ENCODE measurements around the gene TET3.

The TET3 gene

DNA sequence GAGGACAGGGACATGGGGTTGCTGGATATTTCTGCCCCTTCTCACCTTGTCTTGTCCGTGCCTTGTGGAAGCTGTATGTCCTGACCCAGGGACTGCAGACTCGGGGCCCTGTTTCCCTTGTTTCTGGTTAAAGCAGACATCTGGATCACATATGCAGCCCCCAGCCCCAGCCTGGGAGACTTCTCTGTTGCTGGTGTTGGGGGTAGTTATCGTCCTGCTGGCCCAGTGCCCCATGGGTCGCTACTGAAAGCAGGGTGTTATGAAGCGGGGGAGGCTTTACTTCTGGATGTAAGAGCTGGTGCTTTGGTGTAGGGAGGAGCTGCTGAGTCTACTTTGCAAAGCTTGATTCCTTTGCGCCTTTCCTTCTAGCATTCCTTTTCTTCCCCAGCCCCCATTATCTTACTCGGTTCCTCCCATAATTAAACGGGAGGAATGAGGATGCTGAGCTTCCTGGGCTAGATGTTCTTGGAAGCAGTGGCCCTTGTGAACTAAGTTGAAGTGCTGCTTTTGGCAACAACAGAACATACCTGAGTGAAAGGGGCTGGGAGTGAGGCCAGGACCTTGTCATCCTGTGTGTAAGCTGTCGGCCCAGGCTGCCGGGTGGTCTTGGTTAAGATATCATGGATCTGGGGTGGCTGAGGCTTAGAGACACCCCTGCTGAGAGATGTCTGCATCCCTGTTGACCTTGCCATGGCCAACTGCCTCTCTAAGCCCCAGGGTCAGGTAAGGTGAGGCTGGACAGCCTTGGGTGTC, 3.4 kb downstream of the TET3 start:
- Histone ChIP-seq H3K9me3 (ENCODE audit: control insufficient read depth in 2 of 2, low read length in 2 of 2) (no peaks in the 10 kb centered on the region), H3K36me3 (ENCODE audit: control insufficient read depth in 2 of 2, insufficient read depth in 2 of 2, low read length in 2 of 2) (no peaks in the 10 kb centered on the region), H3K4me3 (ENCODE audit: low read length in 2 of 2) (peak overlapping the region; percentile 27 to 49), H3K4me1 (ENCODE audit: control insufficient read depth, insufficient read depth, low read length) (peaks cover 32% of the 10 kb centered on the region), H3K27me3 (ENCODE audit: control insufficient read depth in 1 of 2, insufficient read depth in 2 of 2, low read length in 2 of 2) (no peaks in the 10 kb centered on the region), H3K27ac (ENCODE audit: low read length) (no peak overlapping the region), H3K9ac (ENCODE audit: low read length in 2 of 2) (no peak overlapping the region)

GRCh38 chr2:73989972-73990371, 5.3 kb downstream of the TET3 start:
- no peaks in the 10 kb centered on the region for H3K36me3 ChIP-seq (ENCODE audit: control insufficient read depth in 2 of 2, insufficient read depth in 2 of 2, low read length in 2 of 2)
- H3K4me1 ChIP-seq (ENCODE audit: control insufficient read depth, insufficient read depth, low read length): peaks cover 22% of the 10 kb centered on the region
- no peaks in the 10 kb centered on the region for H3K9me3 ChIP-seq (ENCODE audit: control insufficient read depth in 2 of 2, low read length in 2 of 2)
- no peaks in the 10 kb centered on the region for H3K27me3 ChIP-seq (ENCODE audit: control insufficient read depth in 1 of 2, insufficient read depth in 2 of 2, low read length in 2 of 2)
- H3K4me3 ChIP-seq (ENCODE audit: low read length in 2 of 2): no peak overlapping the region
- no peak overlapping the region for H3K9ac ChIP-seq (ENCODE audit: low read length in 2 of 2)
- no peak overlapping the region for H3K27ac ChIP-seq (ENCODE audit: low read length)

DNA sequence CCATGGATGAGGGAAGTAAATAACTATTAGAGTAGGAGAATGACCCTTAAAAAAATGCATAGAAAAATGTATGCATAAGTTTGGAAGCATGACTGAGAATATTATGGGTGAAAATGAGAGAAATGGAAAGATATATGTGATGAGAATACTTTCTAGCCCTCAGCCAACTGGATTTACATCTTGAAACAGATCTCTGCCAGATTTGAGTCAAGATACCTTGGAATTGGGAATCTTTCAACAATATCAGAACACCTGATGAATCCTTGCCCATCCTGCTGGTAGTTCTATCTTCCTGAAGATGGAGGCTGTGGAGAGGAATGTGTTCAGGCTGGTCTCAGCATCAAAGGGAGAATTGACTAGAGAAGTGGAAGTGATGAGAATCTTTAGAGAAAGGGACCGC, 5.8 kb downstream of the TET3 start:
- Histone ChIP-seq H3K27ac (ENCODE audit: low read length) (no peak overlapping the region), H3K4me1 (ENCODE audit: control insufficient read depth, insufficient read depth, low read length) (peaks cover 22% of the 10 kb centered on the region), H3K9ac (ENCODE audit: low read length in 2 of 2) (no peak overlapping the region), H3K27me3 (ENCODE audit: control insufficient read depth in 1 of 2, insufficient read depth in 2 of 2, low read length in 2 of 2) (no peaks in the 10 kb centered on the region), H3K9me3 (ENCODE audit: control insufficient read depth in 2 of 2, low read length in 2 of 2) (no peaks in the 10 kb centered on the region), H3K4me3 (ENCODE audit: low read length in 2 of 2) (no peak overlapping the region), H3K36me3 (ENCODE audit: control insufficient read depth in 2 of 2, insufficient read depth in 2 of 2, low read length in 2 of 2) (no peaks in the 10 kb centered on the region)

DNA sequence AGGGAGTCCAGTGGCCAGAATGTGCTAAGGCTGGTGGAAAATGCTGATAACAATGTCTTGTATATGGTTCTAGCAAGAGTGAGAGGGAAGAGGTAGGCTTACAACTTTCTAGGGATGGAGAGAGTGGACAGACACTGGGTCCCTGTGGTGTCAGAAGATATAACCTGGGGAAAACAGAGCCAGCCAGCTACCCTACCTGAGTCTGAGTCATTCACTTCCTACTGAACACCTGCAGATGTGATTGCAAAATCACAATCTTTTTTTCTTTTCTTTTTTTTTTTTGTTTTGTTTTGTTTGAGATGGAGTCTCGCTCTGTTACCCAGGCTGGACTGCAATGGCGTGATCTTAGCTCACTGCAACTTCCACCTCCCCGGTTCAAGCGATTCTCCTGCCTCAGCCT, 7.3 kb downstream of the TET3 start:
- no peak overlapping the region for H3K27ac ChIP-seq (ENCODE audit: low read length)
- no peak overlapping the region for H3K9ac ChIP-seq (ENCODE audit: low read length in 2 of 2)
- no peaks in the 10 kb centered on the region for H3K36me3 ChIP-seq (ENCODE audit: control insufficient read depth in 2 of 2, insufficient read depth in 2 of 2, low read length in 2 of 2)
- no peaks in the 10 kb centered on the region for H3K27me3 ChIP-seq (ENCODE audit: control insufficient read depth in 1 of 2, insufficient read depth in 2 of 2, low read length in 2 of 2)
- H3K4me1 ChIP-seq (ENCODE audit: control insufficient read depth, insufficient read depth, low read length): peaks cover 13% of the 10 kb centered on the region
- no peaks in the 10 kb centered on the region for H3K9me3 ChIP-seq (ENCODE audit: control insufficient read depth in 2 of 2, low read length in 2 of 2)
- no peak overlapping the region for H3K4me3 ChIP-seq (ENCODE audit: low read length in 2 of 2)

DNA sequence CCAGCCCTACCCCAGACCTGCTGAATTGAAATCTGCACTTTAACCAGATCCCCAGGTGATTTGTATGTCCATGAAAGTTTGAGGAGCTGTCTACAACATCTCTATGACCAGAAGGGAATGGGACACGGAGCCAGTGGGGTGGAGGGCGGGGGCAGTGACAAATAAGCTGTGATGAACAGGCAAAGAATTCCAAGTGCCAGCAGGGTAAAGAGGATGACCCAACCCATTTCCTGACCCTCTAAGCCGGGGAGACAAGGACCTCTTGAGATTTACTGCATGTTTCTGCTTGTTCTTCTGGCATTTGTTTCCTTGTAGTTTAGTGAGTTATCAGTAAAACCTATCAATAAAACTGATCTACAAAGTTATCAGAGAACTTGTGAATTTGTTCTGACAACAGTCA, 8.7 kb downstream of the TET3 start:
- no peak overlapping the region for H3K27ac ChIP-seq (ENCODE audit: low read length)
- no peaks in the 10 kb centered on the region for H3K9me3 ChIP-seq (ENCODE audit: control insufficient read depth in 2 of 2, low read length in 2 of 2)
- no peak overlapping the region for H3K9ac ChIP-seq (ENCODE audit: low read length in 2 of 2)
- no peaks in the 10 kb centered on the region for H3K36me3 ChIP-seq (ENCODE audit: control insufficient read depth in 2 of 2, insufficient read depth in 2 of 2, low read length in 2 of 2)
- no peak overlapping the region for H3K4me3 ChIP-seq (ENCODE audit: low read length in 2 of 2)
- no peaks in the 10 kb centered on the region for H3K27me3 ChIP-seq (ENCODE audit: control insufficient read depth in 1 of 2, insufficient read depth in 2 of 2, low read length in 2 of 2)
- peaks cover 2% of the 10 kb centered on the region for H3K4me1 ChIP-seq (ENCODE audit: control insufficient read depth, insufficient read depth, low read length)

DNA sequence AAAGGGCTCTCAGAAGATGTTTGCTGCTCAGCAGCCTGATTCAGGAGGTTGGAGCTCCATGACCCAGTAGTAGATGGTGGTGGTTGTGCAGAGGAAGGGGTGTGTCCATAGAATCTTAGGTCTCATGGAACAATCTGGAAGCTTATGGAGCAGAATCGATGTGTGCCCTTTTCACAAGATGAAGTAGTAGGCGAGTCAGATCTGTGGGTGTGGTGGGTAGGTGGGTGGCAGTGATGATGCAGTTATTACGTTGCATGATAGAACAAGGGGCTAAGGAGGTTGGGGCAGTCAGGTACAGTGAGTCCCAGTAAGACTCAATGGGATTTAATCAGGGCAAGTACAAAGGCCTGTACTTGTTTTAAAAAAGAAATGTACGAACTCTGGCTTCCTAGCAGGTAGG, 9.1 kb downstream of the TET3 start:
- H3K27ac ChIP-seq (ENCODE audit: low read length): no peak overlapping the region
- H3K4me1 ChIP-seq (ENCODE audit: control insufficient read depth, insufficient read depth, low read length): no peaks in the 10 kb centered on the region
- H3K27me3 ChIP-seq (ENCODE audit: control insufficient read depth in 1 of 2, insufficient read depth in 2 of 2, low read length in 2 of 2): no peaks in the 10 kb centered on the region
- H3K9me3 ChIP-seq (ENCODE audit: control insufficient read depth in 2 of 2, low read length in 2 of 2): no peaks in the 10 kb centered on the region
- no peak overlapping the region for H3K9ac ChIP-seq (ENCODE audit: low read length in 2 of 2)
- no peaks in the 10 kb centered on the region for H3K36me3 ChIP-seq (ENCODE audit: control insufficient read depth in 2 of 2, insufficient read depth in 2 of 2, low read length in 2 of 2)
- no peak overlapping the region for H3K4me3 ChIP-seq (ENCODE audit: low read length in 2 of 2)

DNA sequence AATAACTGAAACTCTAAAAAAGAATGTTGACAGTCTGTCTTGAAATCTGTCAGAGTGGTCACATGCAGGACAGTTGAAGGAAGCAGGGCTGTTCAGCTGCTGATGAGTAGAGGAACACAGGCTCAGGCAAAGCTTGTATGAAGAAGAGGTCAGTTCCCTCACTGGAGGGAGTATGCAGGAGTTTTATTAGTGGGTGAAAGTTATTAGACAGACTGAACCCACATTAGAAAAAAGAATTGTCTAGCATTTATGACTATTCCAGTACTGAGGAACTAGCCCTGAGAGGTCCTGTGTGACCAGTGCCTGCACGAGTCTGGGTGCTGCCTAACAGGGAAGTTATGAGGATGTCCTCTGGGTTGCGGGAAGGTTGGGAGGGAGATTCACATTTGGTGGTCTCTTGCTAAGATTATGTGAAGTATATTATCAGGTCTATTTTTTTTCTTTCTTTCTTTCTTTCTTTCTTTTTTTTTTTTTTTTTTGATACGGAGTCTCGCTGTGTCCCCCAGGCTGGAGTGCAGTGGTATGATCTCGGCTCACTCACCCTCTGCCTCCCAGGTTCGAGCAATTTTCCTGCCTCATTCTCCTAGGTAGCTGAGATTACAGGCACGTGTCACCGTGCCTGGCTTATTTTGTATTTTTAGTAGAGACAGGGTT, 9.6 kb downstream of the TET3 start:
- H3K9me3 ChIP-seq (ENCODE audit: control insufficient read depth in 2 of 2, low read length in 2 of 2): no peaks in the 10 kb centered on the region
- no peak overlapping the region for H3K9ac ChIP-seq (ENCODE audit: low read length in 2 of 2)
- H3K27ac ChIP-seq (ENCODE audit: low read length): no peak overlapping the region
- no peaks in the 10 kb centered on the region for H3K36me3 ChIP-seq (ENCODE audit: control insufficient read depth in 2 of 2, insufficient read depth in 2 of 2, low read length in 2 of 2)
- H3K4me1 ChIP-seq (ENCODE audit: control insufficient read depth, insufficient read depth, low read length): no peaks in the 10 kb centered on the region
- no peaks in the 10 kb centered on the region for H3K27me3 ChIP-seq (ENCODE audit: control insufficient read depth in 1 of 2, insufficient read depth in 2 of 2, low read length in 2 of 2)
- no peak overlapping the region for H3K4me3 ChIP-seq (ENCODE audit: low read length in 2 of 2)

- no peak overlapping the region for H3K9ac ChIP-seq (ENCODE audit: low read length in 2 of 2)
- no peak overlapping the region for H3K27ac ChIP-seq (ENCODE audit: low read length)
- H3K36me3 ChIP-seq (ENCODE audit: control insufficient read depth in 2 of 2, insufficient read depth in 2 of 2, low read length in 2 of 2): no peaks in the 10 kb centered on the region
- no peak overlapping the region for H3K4me3 ChIP-seq (ENCODE audit: low read length in 2 of 2)
- H3K27me3 ChIP-seq (ENCODE audit: control insufficient read depth in 1 of 2, insufficient read depth in 2 of 2, low read length in 2 of 2): no peaks in the 10 kb centered on the region
- no peaks in the 10 kb centered on the region for H3K9me3 ChIP-seq (ENCODE audit: control insufficient read depth in 2 of 2, low read length in 2 of 2)
- peaks cover 8% of the 10 kb centered on the region for H3K4me1 ChIP-seq (ENCODE audit: control insufficient read depth, insufficient read depth, low read length)
Measured at GRCh38 chr2:73995810-73996209, 11.1 kb downstream of the TET3 start.

DNA sequence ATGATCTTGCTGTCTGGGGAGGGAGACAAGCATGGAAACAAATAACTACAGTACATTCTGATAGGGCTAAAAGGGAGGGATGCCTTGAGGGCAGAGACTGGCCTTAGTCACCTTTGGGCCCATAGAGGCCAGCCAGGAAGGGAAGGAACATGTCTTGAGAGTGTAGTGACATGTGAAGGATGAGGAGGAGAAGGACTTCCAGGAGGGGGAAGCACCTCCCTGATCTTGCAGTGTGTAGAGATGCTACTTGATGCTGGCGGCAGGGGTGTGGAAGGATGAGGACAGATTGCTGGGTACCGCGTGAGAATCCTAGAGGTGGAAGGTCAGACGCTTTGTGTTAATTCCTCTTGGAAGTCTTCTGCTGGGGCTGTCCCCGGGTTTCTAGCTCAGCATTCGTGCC, 13.1 kb downstream of the TET3 start:
- H3K9me3 ChIP-seq (ENCODE audit: control insufficient read depth in 2 of 2, low read length in 2 of 2): no peaks in the 10 kb centered on the region
- H3K4me1 ChIP-seq (ENCODE audit: control insufficient read depth, insufficient read depth, low read length): peaks cover 17% of the 10 kb centered on the region

GRCh38 chr2:73998451-73998850, 13.7 kb downstream of the TET3 start:
- Histone ChIP-seq H3K4me3 (ENCODE audit: low read length in 2 of 2) (no peak overlapping the region), H3K9ac (ENCODE audit: low read length in 2 of 2) (no peak overlapping the region), H3K36me3 (ENCODE audit: control insufficient read depth in 2 of 2, insufficient read depth in 2 of 2, low read length in 2 of 2) (no peaks in the 10 kb centered on the region), H3K9me3 (ENCODE audit: control insufficient read depth in 2 of 2, low read length in 2 of 2) (no peaks in the 10 kb centered on the region), H3K27ac (ENCODE audit: low read length) (no peak overlapping the region), H3K4me1 (ENCODE audit: control insufficient read depth, insufficient read depth, low read length) (peaks cover 21% of the 10 kb centered on the region), H3K27me3 (ENCODE audit: control insufficient read depth in 1 of 2, insufficient read depth in 2 of 2, low read length in 2 of 2) (no peaks in the 10 kb centered on the region)

More for the DNA sequence above, 13.1 kb downstream of the TET3 start:
- Histone ChIP-seq H3K27me3 (ENCODE audit: control insufficient read depth in 1 of 2, insufficient read depth in 2 of 2, low read length in 2 of 2) (no peaks in the 10 kb centered on the region), H3K36me3 (ENCODE audit: control insufficient read depth in 2 of 2, insufficient read depth in 2 of 2, low read length in 2 of 2) (no peaks in the 10 kb centered on the region), H3K27ac (ENCODE audit: low read length) (no peak overlapping the region), H3K4me3 (ENCODE audit: low read length in 2 of 2) (no peak overlapping the region), H3K9ac (ENCODE audit: low read length in 2 of 2) (no peak overlapping the region)

- Histone ChIP-seq H3K4me1 (ENCODE audit: control insufficient read depth, insufficient read depth, low read length) (peaks cover 23% of the 10 kb centered on the region), H3K36me3 (ENCODE audit: control insufficient read depth in 2 of 2, insufficient read depth in 2 of 2, low read length in 2 of 2) (no peaks in the 10 kb centered on the region), H3K4me3 (ENCODE audit: low read length in 2 of 2) (no peak overlapping the region), H3K9ac (ENCODE audit: low read length in 2 of 2) (no peak overlapping the region), H3K27me3 (ENCODE audit: control insufficient read depth in 1 of 2, insufficient read depth in 2 of 2, low read length in 2 of 2) (no peaks in the 10 kb centered on the region), H3K27ac (ENCODE audit: low read length) (no peak overlapping the region), H3K9me3 (ENCODE audit: control insufficient read depth in 2 of 2, low read length in 2 of 2) (no peaks in the 10 kb centered on the region)
Measured at GRCh38 chr2:73998933-73999332, 14.2 kb downstream of the TET3 start.
